ENCODE data around the gene RABL3.
"Not testable (repeated sequence)": the region's sequence is repeated elsewhere in the genome, so short reads cannot be mapped to it uniquely, and the experiment has no call there.

The RABL3 gene, protein sequence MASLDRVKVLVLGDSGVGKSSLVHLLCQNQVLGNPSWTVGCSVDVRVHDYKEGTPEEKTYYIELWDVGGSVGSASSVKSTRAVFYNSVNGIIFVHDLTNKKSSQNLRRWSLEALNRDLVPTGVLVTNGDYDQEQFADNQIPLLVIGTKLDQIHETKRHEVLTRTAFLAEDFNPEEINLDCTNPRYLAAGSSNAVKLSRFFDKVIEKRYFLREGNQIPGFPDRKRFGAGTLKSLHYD

DNA sequence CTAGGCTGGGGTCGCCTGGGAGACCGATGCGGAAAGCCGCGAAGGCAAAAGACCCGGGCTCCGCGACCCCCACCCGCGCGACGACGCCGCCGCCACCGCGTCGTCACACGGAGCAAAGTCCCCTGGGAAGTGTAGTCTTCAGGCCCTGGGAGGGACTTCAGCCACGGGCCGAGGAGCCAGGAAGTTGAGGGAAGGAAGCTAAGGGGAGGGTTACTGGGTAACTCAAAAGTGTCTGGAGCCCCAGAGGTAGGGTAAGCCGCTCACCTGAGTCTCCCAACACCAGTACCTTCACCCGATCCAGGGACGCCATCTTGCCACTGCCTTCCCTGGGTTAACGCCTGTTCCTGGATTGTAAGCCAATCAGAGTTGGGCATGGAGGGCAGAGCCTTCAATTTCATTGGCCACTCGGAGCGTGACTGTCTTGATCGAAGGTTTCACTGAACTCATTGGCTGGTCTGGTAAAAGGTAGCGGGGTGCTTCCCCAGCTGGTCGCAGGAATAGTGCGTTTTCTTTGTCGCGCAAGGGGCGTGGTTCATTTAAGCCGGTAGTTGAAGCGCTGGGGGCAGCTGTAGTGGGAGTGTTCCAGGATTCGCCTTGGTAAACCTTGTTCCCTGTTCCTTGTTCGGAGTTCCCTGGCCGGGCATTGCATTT is at the start of gene RABL3, which contains the start of gene GTF2E1:
Gene RABL3 (minus strand): TSS at position 319 of the 651 bp plus-strand sequence. CDS start 9 bp downstream, at position 310.
Gene GTF2E1 (plus strand): TSS at position 547 of the 651 bp plus-strand sequence. CDS start 7,809 bp downstream, outside the sequence.
- DNase-seq: peak; percentile 98

DNA sequence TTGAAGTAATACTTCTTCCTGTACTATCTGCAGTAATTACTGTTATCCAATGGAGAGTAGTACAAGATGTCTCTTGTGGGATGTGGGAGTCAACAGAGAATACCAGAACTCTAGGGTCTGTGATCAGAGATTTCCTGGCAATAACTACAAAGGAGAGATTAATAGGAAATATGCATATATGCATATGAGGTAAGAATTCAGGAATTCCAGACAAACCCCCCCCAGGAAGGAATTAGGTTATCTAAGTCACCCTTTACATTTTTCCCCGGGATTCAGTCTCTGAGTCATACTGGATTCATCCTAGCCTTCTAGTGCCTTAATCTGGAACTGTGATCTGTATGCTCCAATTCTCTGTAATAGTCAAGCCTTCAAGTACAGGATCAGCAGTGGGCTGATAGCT is 49.6 kb upstream of the RABL3 start:
- DNase-seq: no peak

DNA sequence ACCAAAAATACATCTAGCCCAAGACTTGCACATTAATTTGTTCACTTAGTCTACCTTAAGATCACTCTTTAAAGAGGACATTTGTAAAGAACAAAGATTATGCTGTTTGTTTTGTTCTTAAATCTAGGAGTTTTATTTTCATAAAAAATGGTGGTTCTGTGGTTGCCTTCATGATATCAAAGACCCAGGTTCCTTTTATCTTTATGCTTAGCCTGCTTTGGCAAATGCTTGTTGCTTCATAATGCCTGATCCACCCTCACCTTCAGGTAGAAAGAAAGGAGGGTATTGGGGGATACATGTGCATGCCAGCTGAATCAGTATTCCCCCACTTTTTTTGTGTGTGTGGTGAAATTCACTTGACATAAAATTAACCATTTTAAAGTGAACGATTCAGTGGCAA is 48.7 kb upstream of the RABL3 start:
- no peak for DNase-seq

DNA sequence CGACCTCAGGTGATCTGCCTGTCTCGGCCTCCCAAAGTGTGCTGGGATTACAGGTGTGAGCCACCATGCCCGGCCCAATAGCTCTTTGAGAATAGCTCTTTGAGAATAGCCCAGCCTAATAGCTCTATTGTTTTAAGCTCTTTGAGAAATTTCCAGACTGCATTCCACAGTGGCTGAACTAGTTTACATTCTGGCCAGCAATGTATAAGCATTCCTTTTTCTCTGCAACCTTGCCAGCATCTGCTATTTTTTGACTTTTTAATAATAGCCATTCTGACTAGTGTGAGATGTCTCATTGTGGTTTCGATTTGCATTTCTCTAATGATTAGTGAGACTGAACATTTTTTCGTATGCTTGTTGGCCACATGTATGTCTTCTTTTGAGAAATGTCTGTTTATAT is 43.5 kb upstream of the RABL3 start:
- not testable (repeated sequence) for DNase-seq

DNA sequence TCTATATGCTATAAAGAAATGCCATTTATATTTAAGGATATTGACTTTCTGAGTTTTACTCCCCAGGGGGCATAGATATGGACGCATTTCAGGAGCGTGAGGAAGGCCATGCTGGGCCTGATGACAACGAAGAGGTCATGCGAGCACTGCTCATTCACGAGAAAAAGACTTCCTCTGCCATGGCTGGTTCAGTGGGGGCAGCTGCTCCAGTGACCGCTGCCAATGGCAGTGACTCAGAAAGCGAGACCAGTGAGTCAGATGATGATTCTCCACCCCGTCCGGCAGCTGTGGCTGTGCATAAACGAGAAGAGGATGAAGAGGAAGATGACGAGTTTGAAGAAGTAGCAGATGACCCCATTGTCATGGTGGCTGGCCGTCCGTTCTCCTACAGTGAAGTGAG is 38.7 kb upstream of the RABL3 start:
- DNase-seq: peak; percentile 16

DNA sequence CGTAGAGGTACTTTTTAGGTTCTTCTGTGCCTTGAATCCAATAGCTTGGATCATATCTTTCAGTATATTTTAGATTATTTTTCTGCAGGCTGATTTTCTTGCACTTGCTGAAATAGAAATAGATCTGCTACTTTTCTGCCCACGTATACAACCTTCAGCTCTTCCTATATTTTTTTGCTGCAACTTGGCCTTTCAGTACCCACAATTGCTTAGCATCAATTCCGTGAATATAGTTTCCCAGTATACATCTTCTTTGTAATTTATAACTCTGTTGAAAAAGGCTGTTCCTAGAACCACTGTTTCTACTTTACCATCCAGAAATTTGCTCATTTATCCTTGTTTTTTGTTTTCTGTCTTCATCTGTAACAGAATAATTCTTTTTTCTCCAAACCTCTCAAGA is 36.5 kb upstream of the RABL3 start:
- DNase-seq: no peak

DNA sequence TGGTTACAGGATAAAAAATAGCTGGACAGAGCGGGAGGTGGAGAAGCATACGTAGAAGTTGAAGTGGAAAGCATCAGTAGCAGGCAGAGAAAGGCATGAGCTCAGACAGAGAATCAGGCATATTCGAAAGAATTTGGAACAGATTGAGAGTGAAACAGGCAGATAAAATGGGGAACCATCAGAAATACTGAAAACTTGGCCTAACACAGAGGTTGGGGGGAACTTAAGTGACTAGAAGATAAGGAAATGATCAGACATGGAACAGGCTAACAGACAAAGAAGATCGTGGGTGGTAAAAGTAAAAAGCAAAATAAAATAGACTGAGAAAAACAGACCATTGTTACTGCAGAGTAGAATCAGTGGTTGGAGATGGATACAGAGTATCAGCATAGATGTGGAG is 33.1 kb upstream of the RABL3 start:
- DNase-seq: no peak

DNA sequence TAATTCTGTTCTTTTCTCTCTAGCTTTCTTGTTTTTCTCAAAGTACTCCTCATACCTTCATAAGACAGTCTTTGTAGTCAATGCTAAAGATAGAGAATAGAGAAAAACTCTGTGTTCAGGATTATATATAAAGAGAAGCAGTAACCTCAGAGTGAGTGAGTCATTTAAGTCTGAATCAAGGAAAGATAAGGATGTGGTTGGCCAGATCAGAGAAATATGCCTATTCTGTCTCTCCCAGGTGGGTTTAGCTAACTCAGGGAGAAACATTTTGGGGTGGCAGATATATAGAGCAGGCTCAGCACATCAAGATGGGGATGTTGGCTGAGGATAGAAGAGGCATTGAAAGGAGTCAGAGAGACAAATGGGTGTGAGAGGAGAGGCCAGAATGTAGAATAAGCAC is 31.6 kb upstream of the RABL3 start:
- DNase-seq: no peak

DNA sequence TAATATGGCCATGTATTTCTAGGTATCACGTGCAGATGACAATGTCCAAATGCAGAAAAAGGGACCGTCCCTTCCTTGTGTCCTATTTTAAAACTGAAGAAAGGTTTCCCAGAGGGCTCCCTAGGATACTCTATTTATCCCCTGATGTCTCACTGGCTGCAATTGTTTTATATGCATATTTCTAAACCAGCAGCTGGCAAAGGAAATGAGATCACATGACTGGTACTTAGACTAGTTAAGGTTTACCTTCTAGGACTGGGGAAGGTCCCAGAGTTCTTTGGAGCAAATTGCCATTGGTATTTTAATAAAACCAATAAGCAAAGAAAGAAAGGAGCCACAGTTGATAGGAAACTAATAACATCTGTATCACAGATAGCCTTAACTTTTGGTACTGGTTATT is 29.8 kb upstream of the RABL3 start:
- DNase-seq: no peak

DNA sequence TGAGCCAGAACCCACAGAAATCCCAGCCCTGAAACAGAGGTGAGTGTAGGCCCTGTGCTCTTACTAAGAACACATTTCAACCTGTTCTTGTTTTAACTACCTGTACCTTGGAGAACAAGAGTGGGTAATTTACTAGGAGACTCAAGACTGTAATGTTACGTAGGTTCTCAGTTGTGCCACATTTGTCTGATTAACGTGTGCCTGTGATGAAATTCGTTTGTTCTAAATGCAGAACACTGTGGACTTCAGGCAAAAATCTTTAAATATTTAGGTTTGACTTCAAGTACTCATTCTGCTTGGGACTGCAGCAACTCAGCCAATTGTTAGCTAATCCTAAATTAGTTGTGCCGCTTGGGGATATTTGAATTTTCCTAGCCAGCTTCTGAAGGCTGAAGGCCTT is 28.6 kb upstream of the RABL3 start:
- no peak for DNase-seq

DNA sequence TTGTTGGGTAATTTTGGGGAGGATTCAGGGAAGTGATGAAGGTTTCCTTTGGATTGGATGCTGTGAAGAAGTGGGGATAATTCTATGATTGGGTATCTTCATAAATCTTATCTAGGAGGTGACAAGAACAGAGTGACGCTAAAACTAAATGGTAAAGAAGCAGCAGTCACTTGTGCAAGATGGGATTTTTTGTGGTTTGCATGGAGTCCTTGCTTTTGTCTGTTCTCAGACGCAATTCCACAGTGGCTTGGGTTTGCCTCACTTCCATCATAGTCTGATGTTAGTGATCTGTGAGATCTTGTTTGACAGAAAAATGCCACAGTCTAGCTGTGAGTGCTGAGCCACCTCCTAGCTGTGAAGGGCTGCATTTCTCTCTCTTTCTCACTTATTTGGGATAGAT is 27.1 kb upstream of the RABL3 start:
- DNase-seq: no peak

DNA sequence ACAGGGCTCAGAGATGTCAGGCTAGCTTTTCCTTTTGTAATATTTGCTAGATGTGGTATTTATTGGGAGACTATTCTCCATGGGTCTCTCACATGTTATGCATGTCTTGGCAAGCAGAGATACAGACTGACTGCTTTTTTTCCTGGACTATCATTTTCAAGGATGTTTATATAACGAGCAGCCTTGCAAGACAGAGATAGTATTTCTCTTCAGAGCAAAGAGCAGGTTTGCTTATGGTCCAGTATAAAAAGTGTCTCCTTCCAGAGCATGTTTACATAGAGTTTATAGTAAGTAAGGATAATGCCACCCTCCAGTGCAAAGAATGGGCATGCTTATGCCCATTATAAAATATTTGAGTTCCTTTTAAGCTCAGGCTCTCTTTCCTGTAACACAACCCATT is 24.8 kb upstream of the RABL3 start:
- no peak for DNase-seq

DNA sequence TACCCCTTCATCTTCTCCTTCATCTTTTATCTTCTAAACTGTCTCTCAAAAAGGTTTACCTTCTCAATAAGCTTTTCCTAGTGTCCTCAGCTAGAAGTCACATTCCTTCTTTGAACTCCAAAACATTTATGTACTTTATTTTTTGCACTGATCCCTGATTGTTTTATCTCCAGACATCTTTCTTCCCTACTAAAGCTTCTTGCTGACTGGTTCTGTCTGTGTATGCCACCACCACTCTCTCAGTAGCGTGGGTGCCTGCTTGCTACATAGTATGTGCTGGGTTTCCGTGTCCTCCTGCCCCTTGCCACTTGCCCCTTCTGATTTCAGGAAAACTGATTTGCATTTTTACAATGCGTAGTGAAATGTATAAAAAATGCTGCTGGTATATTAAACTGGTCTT is 24.3 kb upstream of the RABL3 start:
- DNase-seq: no peak

DNA sequence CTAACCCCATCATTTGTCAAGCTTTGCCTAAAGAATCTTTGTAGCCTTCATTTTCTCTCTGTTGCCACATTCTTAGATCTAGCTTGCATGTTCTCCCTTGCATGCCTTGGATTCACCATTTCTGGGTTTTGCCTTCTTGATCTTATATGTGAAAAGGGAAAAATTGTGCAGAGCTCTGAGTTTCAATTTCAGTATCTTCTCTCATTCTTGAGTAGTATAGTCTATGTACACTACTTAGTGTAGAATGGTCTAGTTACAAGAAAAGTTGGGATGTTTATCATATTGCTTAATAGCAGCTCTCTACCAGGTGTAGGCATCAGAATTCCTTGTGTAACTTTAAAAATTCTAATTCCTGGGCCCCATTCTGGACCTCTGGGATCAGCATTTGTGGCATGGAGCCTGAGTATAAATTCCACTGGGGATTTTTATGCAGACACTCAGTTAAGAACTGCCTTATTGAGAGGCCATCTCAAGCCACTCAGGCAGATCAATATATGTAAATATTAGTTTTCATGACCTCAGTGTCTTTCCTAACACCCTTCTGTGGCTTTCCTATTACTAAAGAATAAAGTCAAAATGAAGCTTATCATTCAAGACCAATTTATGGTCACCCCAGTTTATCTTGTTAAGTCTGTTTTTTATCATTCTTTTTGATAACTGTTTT is 23.6 kb upstream of the RABL3 start:
- DNase-seq: no peak

DNA sequence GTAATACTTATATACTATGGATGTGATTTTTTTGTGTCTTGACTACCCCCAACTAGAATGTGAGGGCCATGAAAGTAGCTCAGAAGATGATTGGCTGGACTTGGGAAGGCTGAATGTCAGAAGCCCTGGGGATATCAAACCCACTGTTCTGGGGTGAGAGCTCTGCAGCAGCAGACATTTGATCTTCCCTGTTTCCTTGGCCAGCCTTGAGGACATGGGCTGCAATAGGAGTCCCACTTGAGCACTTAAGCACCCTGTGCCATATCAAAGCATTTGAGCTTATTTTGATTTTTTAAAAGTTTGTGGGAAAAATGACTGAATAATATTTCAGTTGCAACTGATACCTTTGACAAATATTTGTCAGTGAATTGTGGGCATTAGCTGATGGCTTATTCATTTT is 21.9 kb upstream of the RABL3 start:
- no peak for DNase-seq

DNA sequence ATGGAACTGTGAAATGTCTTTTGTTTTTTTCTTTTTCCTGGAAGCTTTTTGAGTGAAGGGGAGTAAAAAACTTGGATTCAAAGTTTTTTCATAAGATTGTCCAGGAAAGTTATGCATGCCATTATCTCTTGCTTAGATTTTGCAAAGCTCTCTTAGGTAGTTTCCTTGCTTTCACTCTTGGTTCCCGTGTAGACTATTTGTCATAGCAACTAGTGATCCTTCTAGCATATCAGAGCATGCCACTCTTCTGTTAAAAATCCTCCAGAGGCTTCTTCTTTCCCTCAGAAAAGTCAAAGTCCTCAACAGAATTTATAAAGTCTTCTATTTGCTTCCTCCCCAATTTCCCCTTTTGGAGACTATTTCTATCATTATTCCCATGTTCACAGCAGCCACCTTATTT is 21.3 kb upstream of the RABL3 start:
- DNase-seq: no peak

DNA sequence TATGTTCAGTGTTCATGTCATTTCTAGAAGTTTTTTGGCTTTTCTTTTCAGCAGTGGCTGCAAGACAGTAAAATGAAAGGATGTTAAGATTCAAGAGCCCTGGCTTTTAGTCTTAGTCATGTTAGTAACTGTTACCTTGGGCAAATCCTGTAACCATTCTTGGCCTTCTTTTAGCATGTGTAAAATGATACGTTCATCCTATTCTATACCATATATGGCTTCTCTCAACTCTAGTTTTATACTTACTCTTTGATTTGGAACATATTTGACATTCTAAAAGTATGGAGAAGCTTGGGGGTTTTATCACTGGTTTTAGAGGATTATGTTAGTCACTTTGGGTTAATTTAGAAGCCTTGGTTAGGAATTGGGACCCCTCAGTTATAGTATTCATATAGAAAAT is 20.3 kb upstream of the RABL3 start:
- no peak for DNase-seq

DNA sequence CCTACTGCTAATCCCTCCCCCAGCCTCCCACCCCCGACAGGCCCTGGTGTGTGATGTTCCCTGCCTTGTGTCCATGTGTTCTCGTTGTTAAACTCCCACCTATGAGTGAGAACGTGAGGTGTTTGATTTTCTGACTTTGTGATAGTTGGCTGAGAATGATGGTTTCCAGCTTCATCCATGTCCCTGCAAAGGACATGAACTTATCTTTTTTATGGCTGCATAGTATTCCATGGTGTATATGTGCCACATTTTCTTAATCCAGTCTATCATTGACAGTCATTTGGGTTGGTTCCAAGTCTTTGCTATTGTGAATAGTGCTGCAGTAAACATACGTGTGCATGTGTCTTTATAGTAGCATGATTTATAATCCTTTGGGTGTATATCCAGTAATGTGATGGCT is 16.2 kb upstream of the RABL3 start:
- not testable (repeated sequence) for DNase-seq

DNA sequence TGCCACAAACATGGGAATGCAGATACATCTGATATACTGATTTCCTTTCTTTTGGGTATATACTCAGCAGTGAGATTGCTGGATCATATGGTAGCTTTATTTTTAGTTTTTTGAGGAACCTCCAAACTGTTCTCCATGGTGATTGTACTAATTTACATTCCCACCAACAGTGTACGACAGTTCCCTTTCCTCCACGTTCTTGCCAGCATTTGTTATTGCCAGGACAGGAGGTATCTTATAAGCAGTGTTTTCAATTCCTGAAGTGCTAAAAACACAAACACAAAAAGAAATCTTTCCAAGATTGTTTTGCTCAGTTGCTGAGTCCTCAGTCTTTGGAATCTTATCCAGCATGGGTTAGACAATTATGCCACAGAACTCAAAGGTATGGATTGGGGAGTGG is 13.7 kb upstream of the RABL3 start:
- DNase-seq: no peak

DNA sequence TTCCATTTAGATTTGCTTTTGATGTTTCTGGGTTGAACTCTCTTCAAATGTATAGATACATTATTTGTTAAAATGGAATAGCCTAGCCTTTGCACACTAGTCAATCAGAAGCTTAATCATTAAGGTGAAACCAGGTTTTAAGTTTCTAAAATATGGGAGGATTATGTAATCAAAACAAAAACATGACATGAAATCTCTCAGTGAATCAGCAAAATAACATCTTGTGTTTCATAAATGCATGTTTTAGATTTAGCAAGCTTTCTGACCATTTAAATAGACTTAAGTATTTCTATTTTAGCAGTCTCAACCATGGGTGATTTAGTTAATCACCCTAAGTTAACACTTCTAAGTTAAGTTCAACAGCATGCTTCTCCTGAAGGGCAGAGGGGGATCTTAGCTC is 11.5 kb upstream of the RABL3 start:
- no peak for DNase-seq

DNA sequence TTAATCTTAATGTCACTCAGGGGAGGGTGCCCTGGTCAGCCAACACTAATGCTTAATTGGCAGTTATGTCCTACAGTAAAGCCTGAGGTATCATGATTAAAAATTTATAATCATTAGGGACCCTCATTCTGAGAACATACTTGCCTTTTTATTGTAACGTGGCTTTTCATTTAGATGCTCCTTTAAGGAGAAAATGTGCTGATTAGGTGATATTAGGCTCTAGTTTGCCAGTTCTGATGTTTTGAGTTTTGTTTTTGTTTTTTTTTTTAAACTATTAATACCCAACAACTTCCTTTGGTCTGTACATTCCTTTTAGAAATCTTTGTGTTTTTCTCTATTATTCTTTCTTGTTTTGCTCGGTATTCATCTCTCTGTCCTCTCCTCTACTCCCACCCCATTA is 10.5 kb upstream of the RABL3 start:
- no peak for DNase-seq

DNA sequence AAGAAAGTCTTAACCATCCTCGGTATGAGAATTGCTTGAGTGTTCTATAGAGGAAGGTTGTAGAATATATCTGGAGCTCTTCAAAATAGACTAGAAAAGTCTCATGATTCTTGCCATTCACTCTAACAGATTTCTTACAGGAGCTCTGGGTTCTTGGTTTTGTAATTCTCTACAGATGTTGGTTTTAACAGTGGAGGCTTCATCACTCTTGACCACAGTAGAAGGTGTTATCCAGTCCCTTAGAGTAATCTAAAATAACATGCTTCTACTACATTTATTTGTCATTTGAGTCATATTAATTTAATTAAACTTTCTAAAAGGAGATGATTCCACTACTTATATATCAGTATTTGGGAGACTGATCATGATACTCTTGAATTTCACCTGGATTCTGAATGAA is 9.9 kb upstream of the RABL3 start:
- no peak for DNase-seq

DNA sequence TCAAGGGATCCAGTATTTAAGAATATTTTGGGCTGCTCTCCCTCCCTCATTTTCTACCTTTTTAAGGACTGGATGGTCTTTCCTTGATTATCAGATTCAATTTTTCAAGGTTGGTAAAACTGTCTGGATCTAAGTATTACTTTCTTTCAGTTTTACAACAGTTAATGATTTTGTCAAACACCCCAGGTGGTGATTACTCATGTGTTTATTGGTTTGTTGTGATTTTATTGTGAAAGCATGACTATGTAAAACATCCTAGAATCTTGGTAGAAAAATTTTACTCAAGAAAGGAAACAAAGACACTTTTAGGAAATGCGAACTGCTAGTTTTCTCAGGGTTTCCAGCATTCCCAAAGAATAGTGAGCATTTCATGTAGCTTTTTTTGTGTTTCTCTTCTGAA is 7.5 kb upstream of the RABL3 start:
- DNase-seq: no peak

DNA sequence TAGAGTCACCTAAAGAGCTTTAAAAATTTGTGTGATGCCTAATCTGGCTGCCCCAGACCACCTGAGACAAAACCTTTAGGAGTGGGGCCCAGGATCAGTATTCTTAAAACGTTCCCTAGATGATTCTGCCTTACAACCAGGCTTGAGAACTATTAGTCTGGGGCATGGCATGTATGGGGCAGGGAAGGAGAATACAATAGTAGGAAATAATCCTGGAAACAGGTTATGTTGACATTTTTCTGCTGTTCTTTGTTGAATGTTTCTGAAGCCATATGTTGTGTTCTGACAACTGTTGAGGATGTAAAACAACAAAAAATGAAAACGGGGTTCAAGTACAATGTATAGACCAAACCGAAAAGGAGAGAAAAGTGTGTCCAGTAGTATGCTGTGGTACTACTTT is 3.1 kb upstream of the RABL3 start:
- DNase-seq: no peak
